Stomach (tissue), 9 donors: ENCODE measurements around the gene BRWD1. TPM values are rescaled to one million over a fixed set of nuclear protein-coding genes. Genes with fewer than 3 reads are reported as not detected.

Experiments used
- DNase-seq, 2 donors: peaks; one replicate each; pipeline versions ENCODE4 v3.0.0 to v3.0.0-alpha.2; 2013 to 2019
- H3K27ac ChIP-seq, 5 donors: fragments of 200-600 bp in 4 of 5; sonication (generic) in 4 of 5; one replicate each; pipeline ENCODE4 v1.5.1; 2013 to 2019; ENCODE audit warnings: mild to moderate bottlenecking in 1 of 5, moderate library complexity in 1 of 5
- H3K27me3 ChIP-seq, 3 donors: fragments of 200-600 bp; sonication (generic); one replicate each; pipeline ENCODE4 v1.5.1; 2017 to 2019; ENCODE audit warnings: mixed run types in 1 of 3
- H3K36me3 ChIP-seq, 4 donors: fragments of 200-600 bp; sonication (generic); 1 replicate in 3 of 4; 2 replicates in 1 of 4; pipeline ENCODE4 v1.5.1; 2016 to 2019
- H3K4me1 ChIP-seq, 4 donors: fragments of 200-600 bp; sonication (generic); one replicate each; pipeline ENCODE4 v1.5.1; 2016 to 2019
- H3K4me3 ChIP-seq, 4 donors: fragments of 200-600 bp; sonication (generic) in 3 of 4; one replicate each; pipeline ENCODE4 v1.5.1; 2016 to 2019; ENCODE audit warnings: mild to moderate bottlenecking in 1 of 4
- H3K9me3 ChIP-seq, 4 donors: fragments of 200-600 bp; sonication (generic); one replicate each; pipeline ENCODE4 v1.5.1; 2016 to 2019
- CTCF ChIP-seq, 7 experiments: fragments of 450-650 bp in 4 of 7; fragments of 200-600 bp in 3 of 7; sonication (generic) in 3 of 7; IDR thresholded peaks; one replicate each; pipeline ENCODE4 v1.5.1; 2016 to 2019; ENCODE audit warnings: antibody characterized with exemption in 7 of 7, control low read depth in 2 of 7, mild to moderate bottlenecking in 1 of 7
- EP300 ChIP-seq: sonication (generic); formaldehyde crosslinking; IDR thresholded peaks from one replicate; pipeline ENCODE4 v1.6.1; 2017; ENCODE audit warnings: antibody characterized with exemption
- POLR2A ChIP-seq, 4 donors: fragments of 450-650 bp; IDR thresholded peaks; one replicate each; pipeline ENCODE4 v1.6.1; 2016; ENCODE audit warnings: antibody characterized with exemption in 4 of 4, control low read depth in 2 of 4, mild to moderate bottlenecking in 1 of 4, moderate library complexity in 1 of 4
- POLR2AphosphoS5 ChIP-seq, 3 donors: sonication (generic); formaldehyde crosslinking; IDR thresholded peaks; one replicate each; pipeline ENCODE4 v1.6.1; 2016; ENCODE audit warnings: antibody characterized with exemption in 3 of 3
- WGBS, 5 donors: extraction: QIAGEN DNeasy Blood & Tissue Kit in 3 of 5; methylation state at CpG; one replicate each; pipeline versions ENCODE4 v1.1.5 to v1.1.7; 2013 to 2018; 5-methylcytosine and 5-hydroxymethylcytosine counted together
- intact Hi-C: fragments of 100-400 bp; cut with DNase I; formaldehyde crosslinking; loops from one replicate; pipeline ENCODE4 v1.15.1; 2023; ENCODE audit warnings: low total_unique reads
- polyA plus RNA-seq, 3 donors: library from polyadenylated mRNA; stranded (reverse); fragments of 200-250 nt; gene quantifications; one replicate each; pipeline ENCODE4 v1.2.3, GENCODE V29; 2013
- total RNA-seq, 5 donors: library from RNA; depleted of rRNA; stranded (reverse); fragments of >200 nt; gene quantifications; one replicate each; pipeline versions ENCODE4 v1.1.0 to v1.2.3, GENCODE V29; 2014 to 2016
- donor health status: healthy with polysubstance abuse.
- donor health status: Bipolar disorder and iron deficiency.
- donor health status: healthy.

Gene BRWD1
- total and polyA plus RNA-seq, 8 donors = 5.9 to 216 (median 56.9) TPM

GRCh38 chr21:39208624-39209333 lies 104.7 kb downstream of the BRWD1 start:
- TF ChIP-seq EP300 (no peak), CTCF (IDR thresholded peaks at IDR 0.05) (no peak), POLR2AphosphoS5 (IDR thresholded peaks at IDR 0.05) (no peak), POLR2A (IDR thresholded peaks at IDR 0.05) (no peak)
- Histone ChIP-seq H3K4me3 (no peak overlapping the region), H3K4me1 (peaks cover 0 to 5% (median 0%) of the 10 kb centered on the region in 4 donors), H3K27ac (no peak overlapping the region), H3K9me3 (no peaks in the 10 kb centered on the region), H3K27me3 (no peaks in the 10 kb centered on the region), H3K36me3 (peaks cover 23 to 97% (median 94%) of the 10 kb centered on the region in 4 donors)
- intact Hi-C loops = no loop called here
- DNase-seq = peak in 1 of 2 donors; percentile 76
- WGBS, 5 donors = 91 to 98% (median 94%) methylated on average over 6 of the region's 6 CpGs

GRCh38 chr21:39204134-39204533 lies 109.3 kb downstream of the BRWD1 start:
- Histone ChIP-seq H3K9me3 (no peaks in the 10 kb centered on the region), H3K27ac (no peak overlapping the region), H3K36me3 (peaks cover 48 to 96% (median 92%) of the 10 kb centered on the region in 4 donors), H3K4me3 (no peak overlapping the region), H3K4me1 (peaks cover 0 to 3% (median 0%) of the 10 kb centered on the region in 4 donors), H3K27me3 (no peaks in the 10 kb centered on the region)
- intact Hi-C loops = no loop called here
- TF ChIP-seq POLR2A (IDR thresholded peaks at IDR 0.05) = no peak
- peak in 2 of 7 experiments; percentile 7 to 14 for TF ChIP-seq CTCF (IDR thresholded peaks at IDR 0.05)
- WGBS, 5 donors = 90 to 94% (median 93%) methylated on average over 1 of the region's 1 CpG
- DNase-seq = no peak

GRCh38 chr21:39198800-39199199 lies 114.6 kb downstream of the BRWD1 start:
- no peaks in the 10 kb centered on the region for H3K27me3 ChIP-seq
- intact Hi-C loops = no loop called here
- no peak for DNase-seq
- no peak overlapping the region for H3K4me3 ChIP-seq
- peaks cover 45 to 99% (median 92%) of the 10 kb centered on the region in 4 donors for H3K36me3 ChIP-seq
- 75 to 90% (median 85%) methylated on average over 2 of the region's 2 CpGs for WGBS, 5 donors
- TF ChIP-seq CTCF (IDR thresholded peaks at IDR 0.05) = no peak
- no peak for TF ChIP-seq EP300
- no peak for TF ChIP-seq POLR2A (IDR thresholded peaks at IDR 0.05)
- TF ChIP-seq POLR2AphosphoS5 (IDR thresholded peaks at IDR 0.05) = no peak
- H3K27ac ChIP-seq = no peak overlapping the region
- no peaks in the 10 kb centered on the region for H3K9me3 ChIP-seq
- no peaks in the 10 kb centered on the region for H3K4me1 ChIP-seq

GRCh38 chr21:39197448-39198233 lies 115.8 kb downstream of the BRWD1 start:
- 76 to 92% (median 84%) methylated on average over 5 of the region's 5 CpGs for WGBS, 5 donors
- Histone ChIP-seq H3K36me3 (peaks cover 45 to 96% (median 87%) of the 10 kb centered on the region in 4 donors), H3K27ac (no peak overlapping the region), H3K9me3 (no peaks in the 10 kb centered on the region), H3K4me1 (no peaks in the 10 kb centered on the region), H3K27me3 (no peaks in the 10 kb centered on the region), H3K4me3 (no peak overlapping the region)
- DNase-seq = no peak
- no peak for TF ChIP-seq EP300
- no peak for TF ChIP-seq POLR2A (IDR thresholded peaks at IDR 0.05)
- TF ChIP-seq POLR2AphosphoS5 (IDR thresholded peaks at IDR 0.05) = no peak
- no peak for TF ChIP-seq CTCF (IDR thresholded peaks at IDR 0.05)
- intact Hi-C loops = no loop called here
